ENCODE results near the gene SON.
"Not testable (repeated sequence)": the region's sequence is repeated elsewhere in the genome, so short reads cannot be mapped to it uniquely, and the experiment has no call there.

The SON gene

DNA sequence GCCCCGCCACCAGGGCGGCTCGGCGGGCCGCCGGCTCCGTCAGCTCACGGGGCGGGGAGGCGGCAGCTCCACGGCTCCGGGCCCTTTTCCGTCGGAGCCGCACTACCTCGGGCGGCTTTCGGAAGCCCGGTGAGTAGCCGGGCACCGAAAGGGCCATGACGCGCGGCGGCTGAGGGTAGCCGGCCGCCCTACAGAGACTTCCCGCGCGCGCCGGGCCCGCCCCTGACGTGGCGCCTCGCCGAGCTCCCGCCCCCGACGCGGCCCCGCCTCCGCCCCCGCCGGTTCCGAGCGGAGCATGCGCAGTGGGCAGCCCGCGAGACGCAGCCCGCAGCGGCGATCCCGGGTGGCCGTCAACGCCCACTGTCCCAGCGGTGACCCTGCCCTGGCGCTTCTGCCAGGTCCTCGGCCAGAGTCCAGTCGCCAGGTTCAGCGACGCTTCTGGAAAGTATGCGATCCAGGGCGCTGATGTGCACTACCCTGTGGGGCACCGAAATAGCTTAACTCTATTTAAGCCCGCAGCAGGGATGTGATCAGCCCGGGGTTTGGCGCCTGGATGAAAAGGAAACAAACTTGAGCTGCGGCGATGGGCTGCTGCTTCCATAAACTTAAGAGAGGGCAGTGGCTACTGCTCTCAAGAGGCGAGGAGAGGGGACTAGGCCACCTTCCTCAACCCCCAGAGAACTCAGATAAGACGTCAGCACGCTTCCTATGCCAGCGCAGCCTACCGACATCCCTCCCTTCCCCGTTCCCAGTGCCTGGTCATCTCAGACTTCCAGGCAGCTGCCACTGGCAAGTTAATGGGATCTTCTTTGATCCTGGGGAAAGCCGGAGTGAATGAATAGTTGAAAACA, 45.9 kb downstream of the SON start, which contains the start of gene DONSON:
TSS of gene DONSON (minus strand) at position 200 of the 851 bp plus-strand sequence. CDS start at position 157, 43 bp downstream.
- DNase-seq (ENCODE audit: insufficient read length, low spot score) = peak; percentile 90
- 0 out of 2 replicates have a peak, but pooled peaks have one; percentile 54 for TF ChIP-seq POLR2AphosphoS5 (IDR thresholded peaks at IDR 0.05; ENCODE audit: low read depth, low read length)
- no peak for TF ChIP-seq POU2F2 (IDR thresholded peaks at IDR 0.05; ENCODE audit: low read depth, low read length)
- no peak for TF ChIP-seq PAX5 (IDR thresholded peaks at IDR 0.05; ENCODE audit: insufficient read depth, low read length, severe bottlenecking)
- peak; percentile 42; the same call in 1 of the 2 replicates for TF ChIP-seq POLR2A (IDR thresholded peaks at IDR 0.05; ENCODE audit: low read depth, low read length)
- peak; percentile 95 for FAIRE-seq

DNA sequence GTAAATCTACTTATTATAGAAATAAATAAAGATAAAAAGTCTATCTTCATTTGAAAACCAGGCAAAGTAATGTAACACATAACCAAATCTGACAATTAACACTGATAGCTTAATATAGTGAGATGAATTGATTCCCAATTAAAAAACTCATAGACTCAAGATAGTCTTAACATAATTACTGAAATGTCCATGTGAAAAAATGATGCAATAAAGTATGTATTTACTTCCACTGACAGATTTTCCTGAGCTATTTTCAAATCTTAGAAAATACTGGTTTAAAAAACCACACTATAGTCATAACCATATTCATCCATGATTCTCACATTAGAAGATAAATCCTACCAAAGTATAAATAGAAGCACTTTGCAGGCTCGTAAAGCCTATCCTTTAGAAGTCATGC, 55.2 kb downstream of the SON start:
- no peak for TF ChIP-seq SPI1 (IDR thresholded peaks at IDR 0.05; ENCODE audit: low read depth, low read length)
- no peak for TF ChIP-seq TAF1 (IDR thresholded peaks at IDR 0.05; ENCODE audit: low read depth, low read length)
- no peak for TF ChIP-seq PAX5 (IDR thresholded peaks at IDR 0.05; ENCODE audit: insufficient read depth, low read length, severe bottlenecking)
- no peak for TF ChIP-seq POU2F2 (IDR thresholded peaks at IDR 0.05; ENCODE audit: low read depth, low read length)
- TF ChIP-seq POLR2AphosphoS5 (IDR thresholded peaks at IDR 0.05; ENCODE audit: low read depth, low read length) = no peak
- no peak for TF ChIP-seq POLR2A (IDR thresholded peaks at IDR 0.05; ENCODE audit: low read depth, low read length)
- FAIRE-seq = no peak
- DNase-seq (ENCODE audit: insufficient read length, low spot score) = no peak

DNA sequence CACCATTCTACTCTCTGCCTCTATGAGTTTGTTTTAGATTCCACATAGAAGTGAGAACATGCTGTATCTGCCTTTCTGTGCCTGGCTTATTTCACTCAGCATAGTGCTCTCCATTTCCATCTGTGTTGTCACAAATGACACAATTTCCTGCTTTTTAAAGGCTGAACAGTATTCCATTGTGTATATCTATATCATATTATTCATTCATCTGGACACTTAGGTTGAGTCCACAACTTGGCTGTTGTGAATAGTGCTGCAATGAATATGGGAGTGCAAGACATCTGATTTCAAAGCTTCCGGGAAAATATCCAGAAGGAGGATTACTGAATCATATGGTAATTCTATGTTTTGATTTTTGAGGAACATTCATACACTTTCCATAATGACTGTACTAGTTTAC, 65.7 kb downstream of the SON start:
- TF ChIP-seq POLR2AphosphoS5 (IDR thresholded peaks at IDR 0.05; ENCODE audit: low read depth, low read length) = no peak
- no peak for TF ChIP-seq TAF1 (IDR thresholded peaks at IDR 0.05; ENCODE audit: low read depth, low read length)
- TF ChIP-seq PAX5 (IDR thresholded peaks at IDR 0.05; ENCODE audit: insufficient read depth, low read length, severe bottlenecking) = no peak
- no peak for TF ChIP-seq SPI1 (IDR thresholded peaks at IDR 0.05; ENCODE audit: low read depth, low read length)
- TF ChIP-seq POU2F2 (IDR thresholded peaks at IDR 0.05; ENCODE audit: low read depth, low read length) = no peak
- TF ChIP-seq POLR2A (IDR thresholded peaks at IDR 0.05; ENCODE audit: low read depth, low read length) = no peak
- DNase-seq (ENCODE audit: insufficient read length, low spot score) = no peak
- FAIRE-seq = no peak

DNA sequence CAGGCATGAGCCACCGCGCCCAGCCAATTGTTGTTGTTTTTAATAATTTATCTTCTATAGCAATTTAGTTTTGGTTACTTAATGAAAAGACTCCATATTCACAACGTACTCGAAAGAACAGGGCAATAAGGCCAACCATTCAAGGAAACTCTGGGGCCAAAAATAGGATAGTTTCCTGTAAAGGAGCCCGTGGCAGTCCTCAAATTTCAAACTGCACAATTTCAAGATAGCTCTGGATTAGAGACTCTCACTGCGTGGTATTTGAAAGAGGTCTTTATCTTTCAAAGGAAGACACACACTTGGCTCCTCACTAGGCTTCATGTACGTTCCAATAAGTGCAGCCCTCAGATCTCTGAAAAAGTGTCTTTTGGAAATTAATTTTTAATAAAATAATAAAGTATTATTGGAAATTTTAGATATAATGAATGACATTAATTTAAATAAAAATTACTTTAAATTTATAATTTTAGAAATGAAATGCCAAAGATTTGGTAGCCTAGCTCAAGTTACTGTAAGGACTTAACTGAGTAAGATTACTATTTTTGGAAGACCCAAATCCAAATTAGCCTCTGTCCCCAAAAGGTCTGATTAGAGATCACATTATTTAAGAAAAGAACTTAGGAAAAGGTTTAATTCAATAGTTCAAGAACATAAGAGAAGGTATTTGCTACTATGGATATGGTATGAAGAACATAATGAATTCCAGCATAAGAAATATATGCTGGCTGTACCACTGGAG, 68.3 kb downstream of the SON start:
- DNase-seq (ENCODE audit: insufficient read length, low spot score) = no peak
- TF ChIP-seq PAX5 (IDR thresholded peaks at IDR 0.05; ENCODE audit: insufficient read depth, low read length, severe bottlenecking) (no peak), POU2F2 (IDR thresholded peaks at IDR 0.05; ENCODE audit: low read depth, low read length) (no peak)
- no peak for FAIRE-seq

DNA sequence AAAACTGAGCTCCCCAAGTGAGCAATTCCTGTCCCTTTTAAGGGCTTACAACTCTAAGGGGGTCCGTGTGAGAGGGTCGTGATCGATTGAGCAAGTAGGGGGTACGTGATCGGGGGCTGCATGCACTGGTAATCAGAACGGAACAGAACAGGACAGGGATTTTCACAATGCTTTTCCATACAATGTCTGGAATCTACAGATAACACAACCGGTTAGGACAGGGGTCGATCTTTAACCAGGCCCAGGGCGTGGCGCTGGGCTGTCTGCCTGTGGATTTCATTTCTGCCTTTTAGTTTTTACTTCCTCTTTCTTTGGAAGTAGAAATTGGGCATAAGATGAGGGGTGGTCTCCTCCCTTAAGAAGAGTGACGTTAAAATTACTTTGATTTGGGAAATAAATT, 74.7 kb downstream of the SON start:
- FAIRE-seq; DNase-seq (ENCODE audit: insufficient read length, low spot score): not testable (repeated sequence)

DNA sequence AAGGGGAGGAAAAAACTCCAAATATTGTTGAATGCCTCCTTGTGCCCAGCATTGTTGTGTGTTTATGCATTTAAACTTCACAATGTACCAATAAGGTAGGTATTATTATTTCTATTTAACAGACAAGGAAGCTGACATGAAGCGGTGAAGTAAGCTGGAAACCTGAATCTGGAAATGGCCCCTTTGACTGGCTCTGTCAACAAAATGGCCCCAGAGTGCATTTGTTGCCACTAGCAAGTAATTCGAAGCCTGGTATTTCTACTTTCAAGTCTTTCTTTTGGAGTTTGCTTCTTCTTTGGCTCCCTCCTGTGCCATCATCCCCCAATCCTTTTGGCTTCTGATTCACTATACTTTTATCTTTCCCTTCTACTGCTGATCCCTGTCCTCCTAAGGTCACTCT, 75.6 kb downstream of the SON start:
- no peak for TF ChIP-seq PAX5 (IDR thresholded peaks at IDR 0.05; ENCODE audit: insufficient read depth, low read length, severe bottlenecking)
- FAIRE-seq = no peak
- no peak for DNase-seq (ENCODE audit: insufficient read length, low spot score)

DNA sequence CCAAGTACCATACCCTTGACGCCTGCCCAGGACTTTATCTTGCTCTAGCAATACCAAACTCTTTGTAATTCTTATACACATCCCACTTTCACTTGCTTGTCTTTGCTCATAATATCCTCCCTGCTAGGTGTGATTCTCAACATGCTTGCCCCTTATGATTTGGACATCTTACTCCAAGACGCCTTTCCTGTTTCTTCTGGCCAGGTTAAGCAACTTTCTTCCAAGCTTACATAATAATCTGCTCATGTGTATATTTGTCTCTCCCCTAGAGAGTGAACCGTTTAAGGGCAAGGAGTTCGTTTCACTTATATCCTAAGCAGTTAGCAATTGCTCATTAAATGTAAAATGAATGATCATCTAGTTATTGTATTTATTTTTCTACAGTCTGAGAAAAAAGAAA, 76.9 kb downstream of the SON start:
- DNase-seq (ENCODE audit: insufficient read length, low spot score) = no peak
- no peak for FAIRE-seq
- TF ChIP-seq SPI1 (IDR thresholded peaks at IDR 0.05; ENCODE audit: low read depth, low read length) = no peak
- no peak for TF ChIP-seq PAX5 (IDR thresholded peaks at IDR 0.05; ENCODE audit: insufficient read depth, low read length, severe bottlenecking)
- no peak for TF ChIP-seq POU2F2 (IDR thresholded peaks at IDR 0.05; ENCODE audit: low read depth, low read length)
- TF ChIP-seq POLR2AphosphoS5 (IDR thresholded peaks at IDR 0.05; ENCODE audit: low read depth, low read length) = no peak
- TF ChIP-seq POLR2A (IDR thresholded peaks at IDR 0.05; ENCODE audit: low read depth, low read length) = no peak
- TF ChIP-seq TAF1 (IDR thresholded peaks at IDR 0.05; ENCODE audit: low read depth, low read length) = no peak

DNA sequence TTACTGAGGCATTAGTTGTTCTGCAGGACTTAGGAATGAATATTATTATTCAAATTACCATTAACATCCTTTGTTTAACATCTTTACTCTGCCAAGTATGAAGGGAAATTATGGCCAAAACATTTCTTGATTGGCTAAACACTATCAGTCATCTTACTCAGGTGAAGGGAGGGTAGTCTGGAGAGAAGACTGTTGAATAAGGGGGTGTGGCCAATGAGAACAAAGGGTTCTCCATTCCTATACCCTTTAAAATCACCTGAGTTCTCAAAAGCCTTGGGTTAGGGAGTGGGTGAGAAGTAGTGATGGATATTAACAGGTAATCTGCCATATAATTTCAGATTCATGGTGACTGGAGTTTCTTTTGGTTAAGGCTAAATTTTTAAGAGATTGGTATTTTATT, 79.4 kb downstream of the SON start:
- FAIRE-seq = no peak
- no peak for DNase-seq (ENCODE audit: insufficient read length, low spot score)
- TF ChIP-seq PAX5 (IDR thresholded peaks at IDR 0.05; ENCODE audit: insufficient read depth, low read length, severe bottlenecking) = no peak
- TF ChIP-seq POLR2A (IDR thresholded peaks at IDR 0.05; ENCODE audit: low read depth, low read length) = no peak
- no peak for TF ChIP-seq POU2F2 (IDR thresholded peaks at IDR 0.05; ENCODE audit: low read depth, low read length)
- no peak for TF ChIP-seq SPI1 (IDR thresholded peaks at IDR 0.05; ENCODE audit: low read depth, low read length)
- no peak for TF ChIP-seq POLR2AphosphoS5 (IDR thresholded peaks at IDR 0.05; ENCODE audit: low read depth, low read length)
- TF ChIP-seq TAF1 (IDR thresholded peaks at IDR 0.05; ENCODE audit: low read depth, low read length) = no peak

DNA sequence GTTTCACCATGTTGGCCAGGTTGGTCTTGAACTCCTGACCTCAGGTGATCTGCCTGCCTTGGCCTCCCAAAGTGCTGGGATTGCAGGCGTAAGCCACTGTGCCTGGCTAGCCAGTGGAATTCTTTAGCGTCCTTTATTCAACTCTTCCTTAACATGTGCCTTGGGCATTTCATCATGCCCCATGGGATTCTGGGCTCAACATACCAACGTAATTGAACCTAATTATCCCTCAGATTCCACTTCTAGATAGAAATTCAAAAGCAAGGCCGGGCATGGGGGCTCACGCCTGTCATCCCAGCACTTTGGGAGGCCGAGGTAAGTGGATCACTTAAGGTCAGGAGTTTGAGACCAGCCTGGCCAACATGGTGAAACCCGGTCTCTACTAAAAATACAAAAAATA, 83.3 kb downstream of the SON start:
- DNase-seq (ENCODE audit: insufficient read length, low spot score); FAIRE-seq: not testable (repeated sequence)

Measured in GM12891 (cell line).